Left lung (tissue), 10 donors: ENCODE measurements around the gene UTS2R. TPM values are rescaled to one million over a fixed set of nuclear protein-coding genes. Genes with fewer than 3 reads are reported as not detected.
A peak's percentile ranks its signal among the peaks of the same experiment; 100 is the strongest.

Experiments used
- ATAC-seq: fragments of 200-7000 bp; cut with Tn5 transposase; one replicate; pipeline ENCODE4 v1.9.1; 2020; ENCODE audit warnings: moderate library complexity
- DNase-seq, 4 donors: peaks; one replicate each; pipeline ENCODE4 v3.0.0-alpha.2; 2013 to 2020
- H3K27ac ChIP-seq, 2 donors: fragments of 200-600 bp; sonication (generic) in 1 of 2; one replicate each; pipeline versions ENCODE4 v1.5.0 to v1.8.0; 2020 to 2021
- H3K27me3 ChIP-seq, 2 donors: fragments of 200-600 bp; sonication (generic) in 1 of 2; one replicate each; pipeline versions ENCODE4 v1.5.0 to v1.8.0; 2020 to 2021
- H3K36me3 ChIP-seq, 2 donors: fragments of 200-600 bp; sonication (generic) in 1 of 2; one replicate each; pipeline versions ENCODE4 v1.5.0 to v1.8.0; 2020 to 2021
- H3K4me1 ChIP-seq, 2 donors: fragments of 200-600 bp; one replicate each; pipeline ENCODE4 v1.8.0; 2021
- H3K4me3 ChIP-seq, 2 donors: fragments of 200-600 bp; sonication (generic) in 1 of 2; one replicate each; pipeline versions ENCODE4 v1.5.0 to v1.8.0; 2020 to 2021; ENCODE audit warnings: mild to moderate bottlenecking in 1 of 2
- H3K9me3 ChIP-seq, 2 donors: fragments of 200-600 bp; sonication (generic) in 1 of 2; one replicate each; pipeline versions ENCODE4 v1.5.0 to v1.8.0; 2020 to 2021
- intact Hi-C, 2 donors: fragments of 100-400 bp; cut with DNase I; formaldehyde crosslinking; loops; one replicate each; pipeline versions ENCODE4 v1.11.2 to v1.14.2; 2022
- polyA plus RNA-seq, 6 donors: library from polyadenylated mRNA; unstranded; fragments of 120-200 nt; gene quantifications; one replicate each; pipeline ENCODE4 v1.2.1, GENCODE V29; 2013; ENCODE audit not compliant: insufficient read length in 6 of 6
- total RNA-seq, 2 donors: library from RNA; stranded (reverse); fragmentation: NEBNext Ultra II Directional; extraction: Animal tissue kit (Norgen Biotek cat#: 25700); gene quantifications; one replicate each; pipeline ENCODE4 v1.2.1, GENCODE V29; 2021
- TF ChIP-seq, protein P1 (sequence below), 2 donors: fragments of 200-600 bp; sonication (generic) in 1 of 2; IDR thresholded peaks; one replicate each; pipeline versions ENCODE4 v1.5.0 to v1.8.0; 2021; ENCODE audit warnings: antibody characterized with exemption in 2 of 2
- donor health status: DM: no; HTN: yes; CAD: no.
- donor health status: DM: no; HTN: no; CAD: no.

UTS2R gene
- total and polyA plus RNA-seq, 8 donors: 0.11 TPM; not detected in 7

DNA sequence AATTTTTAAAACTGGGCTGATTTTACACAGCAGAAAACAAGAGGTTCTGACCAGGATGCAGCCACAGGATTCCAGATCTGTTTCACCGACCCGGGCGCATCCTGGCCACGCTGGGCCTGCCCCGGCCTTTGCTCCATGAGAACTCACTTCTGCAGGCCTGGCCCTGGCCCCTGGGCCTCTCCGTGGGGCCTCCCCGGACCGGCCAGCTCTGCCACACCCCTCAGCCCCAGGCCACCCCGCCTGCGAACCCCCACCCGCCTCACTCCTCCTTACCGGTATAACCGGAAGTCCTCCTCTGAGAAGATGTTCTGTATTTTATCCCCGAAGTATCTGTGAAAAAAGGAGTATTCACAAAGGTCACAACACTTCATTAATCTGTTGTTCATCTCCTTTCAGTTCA, 33.5 kb downstream of the UTS2R start:
- H3K4me3 ChIP-seq: no peak overlapping the region
- intact Hi-C loops: no loop called here
- H3K27ac ChIP-seq: no peak overlapping the region
- H3K4me1 ChIP-seq: peaks cover 0 to 17% of the 10 kb centered on the region in 2 donors
- no peaks in the 10 kb centered on the region for H3K9me3 ChIP-seq
- ATAC-seq: no peak
- H3K27me3 ChIP-seq: no peaks in the 10 kb centered on the region
- H3K36me3 ChIP-seq: peaks cover 0 to 61% of the 10 kb centered on the region in 2 donors
- no peak for DNase-seq
- TF ChIP-seq, protein P1, sequence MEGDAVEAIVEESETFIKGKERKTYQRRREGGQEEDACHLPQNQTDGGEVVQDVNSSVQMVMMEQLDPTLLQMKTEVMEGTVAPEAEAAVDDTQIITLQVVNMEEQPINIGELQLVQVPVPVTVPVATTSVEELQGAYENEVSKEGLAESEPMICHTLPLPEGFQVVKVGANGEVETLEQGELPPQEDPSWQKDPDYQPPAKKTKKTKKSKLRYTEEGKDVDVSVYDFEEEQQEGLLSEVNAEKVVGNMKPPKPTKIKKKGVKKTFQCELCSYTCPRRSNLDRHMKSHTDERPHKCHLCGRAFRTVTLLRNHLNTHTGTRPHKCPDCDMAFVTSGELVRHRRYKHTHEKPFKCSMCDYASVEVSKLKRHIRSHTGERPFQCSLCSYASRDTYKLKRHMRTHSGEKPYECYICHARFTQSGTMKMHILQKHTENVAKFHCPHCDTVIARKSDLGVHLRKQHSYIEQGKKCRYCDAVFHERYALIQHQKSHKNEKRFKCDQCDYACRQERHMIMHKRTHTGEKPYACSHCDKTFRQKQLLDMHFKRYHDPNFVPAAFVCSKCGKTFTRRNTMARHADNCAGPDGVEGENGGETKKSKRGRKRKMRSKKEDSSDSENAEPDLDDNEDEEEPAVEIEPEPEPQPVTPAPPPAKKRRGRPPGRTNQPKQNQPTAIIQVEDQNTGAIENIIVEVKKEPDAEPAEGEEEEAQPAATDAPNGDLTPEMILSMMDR (IDR thresholded peaks at IDR 0.05): no peak

DNA sequence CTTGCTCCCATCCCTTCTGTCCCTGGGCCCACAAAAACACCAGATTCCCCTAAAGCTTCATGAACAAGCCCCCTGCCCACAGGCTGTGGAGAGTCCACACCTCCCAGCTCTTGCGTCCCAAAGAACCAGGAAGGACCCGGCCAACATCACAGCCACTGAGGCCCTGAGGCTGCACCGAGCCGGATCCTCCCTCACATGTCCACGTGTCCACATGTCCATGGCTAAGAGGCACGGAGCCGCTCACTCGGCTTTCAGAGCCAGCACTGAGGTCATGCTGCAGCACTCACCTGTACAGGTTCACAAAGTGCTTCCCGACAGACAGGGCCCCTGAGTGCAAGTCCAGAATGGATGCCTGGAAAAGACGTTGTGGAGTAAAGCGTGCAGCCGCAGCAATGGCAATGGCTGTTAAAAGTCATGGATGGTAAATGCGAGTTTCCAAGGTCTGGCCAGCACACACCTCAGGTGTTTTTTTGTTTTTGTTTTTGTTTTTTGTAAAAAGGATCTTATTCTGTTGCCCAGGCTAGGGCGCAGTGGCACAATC, 34.6 kb downstream of the UTS2R start:
- no peaks in the 10 kb centered on the region for H3K9me3 ChIP-seq
- TF ChIP-seq, protein P1 (IDR thresholded peaks at IDR 0.05): no peak
- H3K27me3 ChIP-seq: no peaks in the 10 kb centered on the region
- intact Hi-C loops: no loop called here
- peaks cover 0 to 7% of the 10 kb centered on the region in 2 donors for H3K4me1 ChIP-seq
- peak in 1 of 4 donors; percentile 34 for DNase-seq
- H3K36me3 ChIP-seq: peaks cover 0 to 58% of the 10 kb centered on the region in 2 donors
- H3K4me3 ChIP-seq: no peak overlapping the region
- no peak for ATAC-seq
- H3K27ac ChIP-seq: no peak overlapping the region

DNA sequence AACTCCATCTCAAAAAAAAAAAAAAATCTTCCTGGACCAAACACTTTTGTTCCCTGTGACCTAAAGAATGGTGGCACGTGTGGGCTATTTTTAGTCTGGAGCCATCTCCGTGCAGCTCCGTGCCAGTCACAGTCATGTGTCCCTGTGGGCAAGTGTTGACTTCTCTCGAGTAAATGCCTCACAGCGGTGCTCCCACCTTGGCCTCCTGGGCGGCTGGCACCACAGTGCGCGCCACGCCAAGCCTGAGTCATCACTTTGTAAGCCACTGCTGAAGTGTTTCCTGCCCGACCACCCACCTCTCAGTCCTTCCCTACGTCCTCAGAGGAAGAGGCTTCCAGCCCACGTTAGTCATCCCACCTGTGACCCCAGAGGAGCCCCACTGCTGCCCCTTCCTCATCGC, 35.7 kb downstream of the UTS2R start:
- TF ChIP-seq, protein P1 (IDR thresholded peaks at IDR 0.05): no peak
- DNase-seq (no peak), ATAC-seq (no peak)
- Histone ChIP-seq H3K27ac (no peak overlapping the region), H3K9me3 (no peaks in the 10 kb centered on the region), H3K4me1 (no peaks in the 10 kb centered on the region), H3K27me3 (no peaks in the 10 kb centered on the region), H3K36me3 (peaks cover 0 to 52% of the 10 kb centered on the region in 2 donors), H3K4me3 (no peak overlapping the region)
- intact Hi-C loops: no loop called here

DNA sequence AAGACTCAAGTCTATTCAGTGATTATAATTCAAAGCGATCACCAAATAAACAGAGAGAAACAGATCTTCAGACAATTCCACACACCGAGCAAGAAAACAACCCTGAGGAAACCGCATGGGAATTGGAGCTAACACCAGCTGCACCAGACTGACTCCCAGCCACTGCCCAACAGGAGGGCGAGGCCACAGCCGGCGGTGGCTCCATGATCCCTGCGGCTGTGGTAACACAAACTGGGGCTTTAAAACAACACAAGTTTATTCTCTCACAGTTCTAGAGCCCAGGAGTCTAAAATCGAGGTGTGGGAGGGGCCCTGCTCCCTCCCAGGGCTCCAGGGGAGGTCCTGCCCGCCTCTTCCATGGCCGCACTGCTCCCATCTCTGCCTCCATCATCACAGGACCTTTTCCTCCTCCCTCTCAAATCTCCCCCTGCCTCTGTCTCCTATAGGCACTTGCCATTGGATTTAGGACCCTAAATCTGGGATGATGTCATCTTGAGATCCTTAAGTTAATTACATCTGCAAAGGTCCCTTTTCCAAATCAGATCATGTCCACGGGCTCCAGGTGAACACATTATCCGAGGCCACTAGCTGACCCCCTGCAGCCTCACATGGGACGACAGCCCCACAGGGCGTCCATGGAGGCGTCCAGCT, 36.8 kb downstream of the UTS2R start:
- intact Hi-C loops: no loop called here
- Histone ChIP-seq H3K27me3 (no peaks in the 10 kb centered on the region), H3K4me1 (no peaks in the 10 kb centered on the region), H3K36me3 (peaks cover 0 to 42% of the 10 kb centered on the region in 2 donors), H3K9me3 (no peaks in the 10 kb centered on the region), H3K27ac (no peak overlapping the region), H3K4me3 (no peak overlapping the region)
- no peak for DNase-seq
- no peak for ATAC-seq
- TF ChIP-seq, protein P1 (IDR thresholded peaks at IDR 0.05): no peak

DNA sequence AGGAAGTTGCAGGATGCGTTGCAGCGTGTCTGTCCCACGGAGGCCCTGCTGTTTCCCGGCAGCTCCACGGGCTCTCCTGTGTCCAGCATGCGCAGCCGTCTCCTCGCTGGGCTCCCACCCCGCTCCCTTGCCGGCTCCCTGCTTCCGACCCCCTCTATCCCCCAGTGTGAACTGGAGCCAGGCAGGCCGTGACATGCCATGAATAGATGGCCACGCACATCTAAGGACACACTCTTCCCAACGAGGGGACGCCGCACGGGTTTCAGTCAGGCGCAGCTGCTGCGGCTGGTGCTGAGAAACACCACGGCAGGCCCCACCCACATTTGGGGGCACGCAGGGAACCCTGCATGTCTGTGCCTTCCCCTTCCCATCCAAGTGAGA, 37.4 kb downstream of the UTS2R start:
- no peak for ATAC-seq
- Histone ChIP-seq H3K27ac (no peak overlapping the region), H3K4me3 (no peak overlapping the region), H3K36me3 (peaks cover 0 to 36% of the 10 kb centered on the region in 2 donors), H3K4me1 (no peaks in the 10 kb centered on the region), H3K27me3 (no peaks in the 10 kb centered on the region), H3K9me3 (no peaks in the 10 kb centered on the region)
- intact Hi-C loops: no loop called here
- TF ChIP-seq, protein P1 (IDR thresholded peaks at IDR 0.05): no peak
- DNase-seq: no peak
